Measurements from ENCODE around the gene TMEM132D. TPM values are rescaled to one million over a fixed set of nuclear protein-coding genes. Genes with fewer than 3 reads are reported as not detected.
"Not testable (repeated sequence)": the region's sequence is repeated elsewhere in the genome, so short reads cannot be mapped to it uniquely, and the experiment has no call there.

The TMEM132D gene
- polyA plus RNA-seq, 1 experiment, result 0.02 TPM

- no peaks in the 10 kb centered on the region for H3K27me3 ChIP-seq (ENCODE audit: control insufficient read depth, insufficient read depth, low read length)
- no peak overlapping the region for H3K4me3 ChIP-seq (ENCODE audit: low read depth, low read length)
- TF ChIP-seq CTCF (IDR thresholded peaks at IDR 0.05; ENCODE audit: insufficient read depth, low read depth, low read length), result no peak
- ChIA-PET POLR2A (no interaction called here), CTCF (no interaction called here)
- DNase-seq (ENCODE audit: low read depth), result no peak
- no peaks in the 10 kb centered on the region for H3K36me3 ChIP-seq (ENCODE audit: control insufficient read depth, insufficient read depth, low read length)
These were observed 506 bp downstream of the TMEM132D start for GRCh38 chr12:129903092-129903945.

- no peak for TF ChIP-seq CTCF (IDR thresholded peaks at IDR 0.05; ENCODE audit: insufficient read depth, low read depth, low read length)
- H3K4me3 ChIP-seq (ENCODE audit: low read depth, low read length), result no peak overlapping the region
- no peaks in the 10 kb centered on the region for H3K36me3 ChIP-seq (ENCODE audit: control insufficient read depth, insufficient read depth, low read length)
- DNase-seq (ENCODE audit: low read depth), result no peak
- ChIA-PET POLR2A (no interaction called here), CTCF (no interaction called here)
- no peaks in the 10 kb centered on the region for H3K27me3 ChIP-seq (ENCODE audit: control insufficient read depth, insufficient read depth, low read length)
These were observed 1.3 kb downstream of the TMEM132D start for GRCh38 chr12:129902371-129903091.

- POLR2A ChIA-PET, result no interaction called here
- no peak for TF ChIP-seq CTCF (IDR thresholded peaks at IDR 0.05; ENCODE audit: insufficient read depth, low read depth, low read length)
- CTCF ChIA-PET, result no interaction called here
- no peaks in the 10 kb centered on the region for H3K36me3 ChIP-seq (ENCODE audit: control insufficient read depth, insufficient read depth, low read length)
- no peaks in the 10 kb centered on the region for H3K27me3 ChIP-seq (ENCODE audit: control insufficient read depth, insufficient read depth, low read length)
- no peak overlapping the region for H3K4me3 ChIP-seq (ENCODE audit: low read depth, low read length)
- DNase-seq (ENCODE audit: low read depth), result no peak
These were observed 2.6 kb downstream of the TMEM132D start for GRCh38 chr12:129901254-129901653.

GRCh38 chr12:129900306-129900705 is 3.5 kb downstream of the TMEM132D start:
- CTCF ChIA-PET, result no interaction called here
- no peaks in the 10 kb centered on the region for H3K27me3 ChIP-seq (ENCODE audit: control insufficient read depth, insufficient read depth, low read length)
- DNase-seq (ENCODE audit: low read depth), result no peak
- POLR2A ChIA-PET, result no interaction called here
- H3K4me3 ChIP-seq (ENCODE audit: low read depth, low read length), result no peak overlapping the region
- no peaks in the 10 kb centered on the region for H3K36me3 ChIP-seq (ENCODE audit: control insufficient read depth, insufficient read depth, low read length)
- no peak for TF ChIP-seq CTCF (IDR thresholded peaks at IDR 0.05; ENCODE audit: insufficient read depth, low read depth, low read length)

GRCh38 chr12:129899045-129899444 is 4.8 kb downstream of the TMEM132D start:
- DNase-seq (ENCODE audit: low read depth); H3K4me3 ChIP-seq (ENCODE audit: low read depth, low read length); H3K27me3 ChIP-seq (ENCODE audit: control insufficient read depth, insufficient read depth, low read length); POLR2A ChIA-PET; H3K36me3 ChIP-seq (ENCODE audit: control insufficient read depth, insufficient read depth, low read length); CTCF ChIA-PET: not testable (repeated sequence)
